Loucy (cell line): Measurements from ENCODE around the gene CSNK2A1.

Experiments used
- EZH2phosphoT487 ChIP-seq: fragments of 200-600 bp; IDR thresholded peaks from 2 replicates; pipeline ENCODE4 v1.6.1; 2018; ENCODE audit warnings: antibody characterized with exemption, mild to moderate bottlenecking, moderate library complexity, borderline replicate concordance
- TF ChIP-seq, protein P1 (sequence below): fragments of 200-600 bp; sonication (generic); conservative IDR thresholded peaks from 2 replicates; pipeline ENCODE4 v1.5.1; 2014; ENCODE audit warnings: mild to moderate bottlenecking, antibody characterized with exemption, low read length

DNA sequence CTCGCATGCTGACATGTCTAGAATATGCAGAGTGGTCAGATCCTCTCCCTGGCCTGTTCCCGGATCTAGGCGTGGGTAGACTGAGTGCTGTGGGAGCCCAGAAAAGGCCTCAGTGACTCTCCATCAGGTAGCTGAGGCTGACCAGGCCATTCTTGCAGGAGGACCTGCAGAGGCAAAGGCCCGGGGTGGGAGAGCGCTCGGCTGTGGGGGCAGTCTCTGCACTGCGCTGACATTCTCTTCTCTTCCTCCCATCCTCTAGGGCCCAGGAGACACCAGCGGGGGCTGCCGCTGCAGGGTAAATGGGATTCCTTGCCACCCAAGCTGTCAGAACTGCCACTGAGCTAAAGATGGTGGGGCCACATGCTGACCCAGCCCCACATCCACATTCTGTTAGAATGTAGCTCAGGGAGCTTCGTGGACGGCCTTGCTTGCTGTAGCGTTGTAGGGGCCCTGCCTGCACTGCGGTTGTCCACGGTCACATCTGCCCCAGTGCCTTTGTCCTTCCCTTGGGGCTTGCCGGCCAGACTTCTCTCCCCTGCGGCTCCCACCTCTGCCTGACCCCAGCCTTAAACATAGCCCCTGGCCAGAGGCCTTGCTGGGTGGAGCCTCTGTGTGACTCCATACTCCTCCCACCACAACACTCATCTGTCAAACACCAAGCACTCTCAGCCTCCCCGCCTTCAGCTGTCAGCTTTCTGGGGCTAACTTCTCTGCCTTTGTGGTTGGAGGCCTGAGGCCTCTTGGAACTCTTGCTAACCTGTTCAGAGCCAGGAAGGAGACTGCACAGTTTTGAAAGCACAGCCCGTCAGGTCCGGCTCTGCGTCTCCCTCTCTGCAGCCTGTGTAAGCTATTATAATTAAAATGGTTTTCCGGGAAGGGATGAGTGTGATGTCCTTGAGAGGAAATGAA, 113.2 kb downstream of the CSNK2A1 start:
- TF ChIP-seq, protein P1, sequence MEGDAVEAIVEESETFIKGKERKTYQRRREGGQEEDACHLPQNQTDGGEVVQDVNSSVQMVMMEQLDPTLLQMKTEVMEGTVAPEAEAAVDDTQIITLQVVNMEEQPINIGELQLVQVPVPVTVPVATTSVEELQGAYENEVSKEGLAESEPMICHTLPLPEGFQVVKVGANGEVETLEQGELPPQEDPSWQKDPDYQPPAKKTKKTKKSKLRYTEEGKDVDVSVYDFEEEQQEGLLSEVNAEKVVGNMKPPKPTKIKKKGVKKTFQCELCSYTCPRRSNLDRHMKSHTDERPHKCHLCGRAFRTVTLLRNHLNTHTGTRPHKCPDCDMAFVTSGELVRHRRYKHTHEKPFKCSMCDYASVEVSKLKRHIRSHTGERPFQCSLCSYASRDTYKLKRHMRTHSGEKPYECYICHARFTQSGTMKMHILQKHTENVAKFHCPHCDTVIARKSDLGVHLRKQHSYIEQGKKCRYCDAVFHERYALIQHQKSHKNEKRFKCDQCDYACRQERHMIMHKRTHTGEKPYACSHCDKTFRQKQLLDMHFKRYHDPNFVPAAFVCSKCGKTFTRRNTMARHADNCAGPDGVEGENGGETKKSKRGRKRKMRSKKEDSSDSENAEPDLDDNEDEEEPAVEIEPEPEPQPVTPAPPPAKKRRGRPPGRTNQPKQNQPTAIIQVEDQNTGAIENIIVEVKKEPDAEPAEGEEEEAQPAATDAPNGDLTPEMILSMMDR: no peak
- TF ChIP-seq EZH2phosphoT487: no peak
